Gastrocnemius medialis (tissue), 4 donors: Measurements from ENCODE around the gene LAMA3.

Experiments used
- CTCF ChIP-seq, 5 experiments: fragments of 450-650 bp in 3 of 5; fragments of 200-600 bp in 2 of 5; sonication (generic) in 2 of 5; IDR thresholded peaks in 4 of 5; conservative IDR thresholded peaks in 1 of 5; 1 replicate in 4 of 5; 2 replicates in 1 of 5; pipeline ENCODE4 v1.5.1; 2016 to 2019; ENCODE audit warnings: antibody characterized with exemption in 5 of 5, mild to moderate bottlenecking in 3 of 5, moderate library complexity in 3 of 5
- POLR2A ChIP-seq, 2 donors: fragments of 450-650 bp; IDR thresholded peaks; one replicate each; pipeline ENCODE4 v1.6.1; 2017; ENCODE audit warnings: antibody characterized with exemption in 2 of 2, mild to moderate bottlenecking in 2 of 2, moderate library complexity in 2 of 2

GRCh38 chr18:23842305-23842704, 153.1 kb downstream of the LAMA3 start:
- TF ChIP-seq CTCF (IDR thresholded peaks at IDR 0.05 in 4 of 5, conservative IDR thresholded peaks at IDR 0.05 in 1 of 5): no peak
- TF ChIP-seq POLR2A (IDR thresholded peaks at IDR 0.05): no peak
